Karpas-422 (cell line): ENCODE results near the gene ZMIZ1. TPM values are rescaled to one million over a fixed set of nuclear protein-coding genes. Genes with fewer than 3 reads are reported as not detected.
"Not testable (repeated sequence)": the region's sequence is repeated elsewhere in the genome, so short reads cannot be mapped to it uniquely, and the experiment has no call there.

ENCODE experiments used
- DNase-seq: peaks from one replicate; pipeline ENCODE4 v3.0.0-alpha.2; 2015
- H2AFZ ChIP-seq: fragments of 200-600 bp; sonication (generic); 2 replicates; pipeline ENCODE4 v1.6.1; 2014; ENCODE audit warnings: antibody characterized with exemption, low read length, mixed read lengths
- H3K27ac ChIP-seq: fragments of 200-600 bp; sonication (generic); 2 replicates; pipeline ENCODE4 v1.5.1; 2014; ENCODE audit warnings: mild to moderate bottlenecking, low read length, moderate library complexity
- H3K27me3 ChIP-seq: fragments of 200-600 bp; sonication (generic); 2 replicates; pipeline ENCODE4 v1.6.1; 2014; ENCODE audit warnings: low read length, mixed read lengths
- H3K36me3 ChIP-seq: fragments of 200-600 bp; sonication (generic); 2 replicates; pipeline ENCODE4 v1.6.1; 2014; ENCODE audit warnings: low read length, mixed read lengths; ENCODE audit not compliant: insufficient read depth
- H3K4me1 ChIP-seq: fragments of 200-600 bp; sonication (generic); 2 replicates; pipeline ENCODE4 v1.6.1; 2014; ENCODE audit warnings: mild to moderate bottlenecking, low read length, mixed read lengths
- H3K4me2 ChIP-seq: fragments of 200-600 bp; sonication (generic); 2 replicates; pipeline ENCODE4 v1.6.1; 2014; ENCODE audit warnings: low read length, low read depth, mild to moderate bottlenecking; ENCODE audit not compliant: poor library complexity, severe bottlenecking
- H3K4me3 ChIP-seq: fragments of 200-600 bp; sonication (generic); 2 replicates; pipeline ENCODE4 v1.5.1; 2014; ENCODE audit warnings: mild to moderate bottlenecking, antibody characterized with exemption, low read length, mixed read lengths
- H3K79me2 ChIP-seq: fragments of 200-600 bp; sonication (generic); 2 replicates; pipeline ENCODE4 v1.6.1; 2014; ENCODE audit warnings: mild to moderate bottlenecking, low read length, mixed read lengths
- H3K9ac ChIP-seq: fragments of 200-600 bp; sonication (generic); 2 replicates; pipeline ENCODE4 v1.6.0; 2014; ENCODE audit warnings: low read length
- H3K9me2 ChIP-seq: fragments of 200-600 bp; sonication (generic), shearing (Covaris generic); replicated peaks from 2 replicates; pipeline ENCODE4 v1.6.0; 2014; ENCODE audit warnings: mild to moderate bottlenecking, low read length, moderate library complexity; ENCODE audit not compliant: insufficient read depth
- H3K9me3 ChIP-seq: fragments of 300-700, 200-600 bp; sonication (generic); 2 replicates; pipeline ENCODE4 v1.6.1; 2014; ENCODE audit warnings: low read length, mixed read lengths
- H4K20me1 ChIP-seq: fragments of 200-600 bp; sonication (generic); 2 replicates; pipeline ENCODE4 v1.6.1; 2014; ENCODE audit warnings: mild to moderate bottlenecking, antibody characterized with exemption, low read length, low read depth; ENCODE audit not compliant: insufficient read depth
- total RNA-seq: library from RNA; depleted of rRNA; stranded (reverse); fragments of >200 nt; shearing (Covaris generic); gene quantifications from 2 replicates; pipeline ENCODE4 v1.2.3, GENCODE V29; 2014; ENCODE audit warnings: low replicate concordance

The ZMIZ1 gene
- total RNA-seq, 1 experiment from 2014 or later = 73.1 TPM

GRCh38 chr10:79036416-79036815 is 32.4 kb upstream of the ZMIZ1 start:
- not testable (repeated sequence) for H3K36me3 ChIP-seq, H3K9me3 ChIP-seq, H3K4me3 ChIP-seq, H3K4me2 ChIP-seq, H2AFZ ChIP-seq, H3K27me3 ChIP-seq, DNase-seq, H3K9me2 ChIP-seq, H4K20me1 ChIP-seq, H3K9ac ChIP-seq, H3K27ac ChIP-seq, H3K79me2 ChIP-seq
- peaks cover 26% of the 10 kb centered on the region for H3K4me1 ChIP-seq

GRCh38 chr10:79038104-79038840 is 30.5 kb upstream of the ZMIZ1 start:
- no peaks in the 10 kb centered on the region for H3K36me3 ChIP-seq
- no peak overlapping the region for H3K27ac ChIP-seq
- no peaks in the 10 kb centered on the region for H3K9me3 ChIP-seq
- H3K27me3 ChIP-seq = no peaks in the 10 kb centered on the region
- no peak overlapping the region for H3K4me3 ChIP-seq
- no peak overlapping the region for H3K9ac ChIP-seq
- no peaks in the 10 kb centered on the region for H3K79me2 ChIP-seq
- no peak for DNase-seq
- H3K4me1 ChIP-seq = peaks cover 26% of the 10 kb centered on the region
- no peak overlapping the region for H2AFZ ChIP-seq
- H3K4me2 ChIP-seq = no peak overlapping the region
- no peaks in the 10 kb centered on the region for H4K20me1 ChIP-seq
- H3K9me2 ChIP-seq = no peaks in the 10 kb centered on the region

- H3K4me2 ChIP-seq = no peak overlapping the region
- H3K4me1 ChIP-seq = peaks cover 26% of the 10 kb centered on the region
- no peak overlapping the region for H3K9ac ChIP-seq
- H3K9me2 ChIP-seq = no peaks in the 10 kb centered on the region
- H4K20me1 ChIP-seq = no peaks in the 10 kb centered on the region
- no peaks in the 10 kb centered on the region for H3K36me3 ChIP-seq
- H3K79me2 ChIP-seq = no peaks in the 10 kb centered on the region
- no peak for DNase-seq
- H3K4me3 ChIP-seq = no peak overlapping the region
- H3K27ac ChIP-seq = no peak overlapping the region
- no peak overlapping the region for H2AFZ ChIP-seq
- H3K9me3 ChIP-seq = no peaks in the 10 kb centered on the region
- no peaks in the 10 kb centered on the region for H3K27me3 ChIP-seq
Observed at GRCh38 chr10:79038841-79039201, 29.9 kb upstream of the ZMIZ1 start.

GRCh38 chr10:79042639-79043411 is 25.9 kb upstream of the ZMIZ1 start:
- H3K9me3 ChIP-seq = no peaks in the 10 kb centered on the region
- H3K27ac ChIP-seq = no peak overlapping the region
- H3K4me2 ChIP-seq = no peak overlapping the region
- no peaks in the 10 kb centered on the region for H3K36me3 ChIP-seq
- peaks cover 23% of the 10 kb centered on the region for H3K4me1 ChIP-seq
- no peak for DNase-seq
- no peaks in the 10 kb centered on the region for H3K9me2 ChIP-seq
- no peaks in the 10 kb centered on the region for H3K79me2 ChIP-seq
- no peak overlapping the region for H3K4me3 ChIP-seq
- H2AFZ ChIP-seq = no peak overlapping the region
- H3K27me3 ChIP-seq = no peaks in the 10 kb centered on the region
- H3K9ac ChIP-seq = no peak overlapping the region
- peaks cover 5% of the 10 kb centered on the region; the same call in 1 of the 2 replicates for H4K20me1 ChIP-seq

- peaks cover 10% of the 10 kb centered on the region for H3K4me1 ChIP-seq
- H3K27ac ChIP-seq = no peak overlapping the region
- H3K4me2 ChIP-seq = no peak overlapping the region
- no peak overlapping the region for H3K4me3 ChIP-seq
- no peaks in the 10 kb centered on the region for H3K9me3 ChIP-seq
- H3K79me2 ChIP-seq = no peaks in the 10 kb centered on the region
- H3K27me3 ChIP-seq = no peaks in the 10 kb centered on the region
- H3K9ac ChIP-seq = no peak overlapping the region
- H3K9me2 ChIP-seq = no peaks in the 10 kb centered on the region
- H4K20me1 ChIP-seq = peaks cover 5% of the 10 kb centered on the region; the same call in 1 of the 2 replicates
- no peak overlapping the region for H2AFZ ChIP-seq
- no peak for DNase-seq
- H3K36me3 ChIP-seq = no peaks in the 10 kb centered on the region
Observed at GRCh38 chr10:79044036-79044632, 24.6 kb upstream of the ZMIZ1 start.

GRCh38 chr10:79044846-79045245 is 23.9 kb upstream of the ZMIZ1 start:
- Histone ChIP-seq H3K4me3 (no peak overlapping the region), H3K36me3 (no peaks in the 10 kb centered on the region), H3K9me2 (no peaks in the 10 kb centered on the region), H3K27me3 (no peaks in the 10 kb centered on the region), H3K4me1 (peaks cover 10% of the 10 kb centered on the region), H3K9ac (no peak overlapping the region), H3K79me2 (no peaks in the 10 kb centered on the region), H2AFZ (no peak overlapping the region), H3K27ac (no peak overlapping the region), H3K9me3 (no peaks in the 10 kb centered on the region), H3K4me2 (no peak overlapping the region), H4K20me1 (peaks cover 5% of the 10 kb centered on the region; the same call in 1 of the 2 replicates)
- no peak for DNase-seq

- Histone ChIP-seq H4K20me1 (peaks cover 5% of the 10 kb centered on the region; the same call in 1 of the 2 replicates), H3K4me1 (peaks cover 10% of the 10 kb centered on the region), H3K27me3 (no peaks in the 10 kb centered on the region), H3K4me3 (no peak overlapping the region), H2AFZ (no peak overlapping the region), H3K27ac (no peak overlapping the region), H3K9me2 (no peaks in the 10 kb centered on the region), H3K36me3 (no peaks in the 10 kb centered on the region), H3K4me2 (no peak overlapping the region), H3K9ac (no peak overlapping the region), H3K9me3 (no peaks in the 10 kb centered on the region), H3K79me2 (no peaks in the 10 kb centered on the region)
- DNase-seq = no peak
Observed at GRCh38 chr10:79045566-79046175, 23.1 kb upstream of the ZMIZ1 start.

- DNase-seq = no peak
- Histone ChIP-seq H2AFZ (no peak overlapping the region), H3K9ac (no peak overlapping the region), H3K79me2 (no peaks in the 10 kb centered on the region), H4K20me1 (peaks cover 5% of the 10 kb centered on the region; the same call in 1 of the 2 replicates), H3K27ac (no peak overlapping the region), H3K4me2 (no peak overlapping the region), H3K4me1 (peaks cover 10% of the 10 kb centered on the region), H3K27me3 (no peaks in the 10 kb centered on the region), H3K9me3 (no peaks in the 10 kb centered on the region), H3K4me3 (no peak overlapping the region), H3K9me2 (no peaks in the 10 kb centered on the region), H3K36me3 (no peaks in the 10 kb centered on the region)
Observed at GRCh38 chr10:79046326-79046725, 22.4 kb upstream of the ZMIZ1 start.
